IMR-90 (cell line): Measurements from ENCODE around the gene MUC5B. TPM values are rescaled to one million over a fixed set of nuclear protein-coding genes. Genes with fewer than 3 reads are reported as not detected.

ENCODE experiments used
- ATAC-seq: fragments of 200-7000 bp; cut with Tn5 transposase; 2 replicates; pipeline ENCODE4 v1.9.1; 2020; ENCODE audit warnings: low read depth, mild to moderate bottlenecking, moderate library complexity
- BruUV-seq: library from RNA; stranded (reverse); fragments of 400-500 nt; replicated peaks from 2 replicates; lab custom pipeline; 2021; lab: Mats Ljungman, UMichigan
- CTCF ChIA-PET: fragments of 300-600 bp; formaldehyde crosslinking; extraction: SDS; loops from one replicate; lab custom pipeline; 2021; ENCODE audit warnings: antibody characterized with exemption; lab: Yijun Ruan, JAX
- POLR2A ChIA-PET: fragments of 300-600 bp; sonication (Branson Sonifier 250); formaldehyde crosslinking; loops from one replicate; lab custom pipeline; 2022; ENCODE audit warnings: antibody characterized with exemption; ENCODE audit not compliant: unreplicated experiment; lab: Charles Lee
- DNase-seq: peaks from one replicate; pipeline ENCODE4 v3.0.0; 2013
- H2AFZ ChIP-seq: replicated peaks from 2 replicates; pipeline ENCODE3; 2013; ENCODE audit warnings: low read length, mild to moderate bottlenecking; ENCODE audit not compliant: poor library complexity
- H2AK5ac ChIP-seq: 2 replicates; pipeline ENCODE4 v1.6.1; 2013; ENCODE audit warnings: low read depth, low read length, inconsistent platforms
- H2AK9ac ChIP-seq: replicated peaks from 2 replicates; pipeline ENCODE3; 2013; ENCODE audit warnings: mild to moderate bottlenecking, low read depth, low read length, moderate library complexity; ENCODE audit not compliant: poor library complexity
- H2BK120ac ChIP-seq: 2 replicates; pipeline ENCODE4 v1.6.1; 2013; ENCODE audit warnings: low read depth, low read length, inconsistent platforms
- H2BK15ac ChIP-seq: 3 replicates; pipeline ENCODE4 v1.6.1; 2013; ENCODE audit warnings: low read depth, low read length, inconsistent platforms
- H2BK20ac ChIP-seq: 2 replicates; pipeline ENCODE4 v1.6.1; 2013; ENCODE audit warnings: low read depth, mild to moderate bottlenecking, inconsistent platforms, low read length, moderate library complexity
- H2BK5ac ChIP-seq: 2 replicates; pipeline ENCODE4 v1.6.1; 2013; ENCODE audit warnings: mild to moderate bottlenecking, low read depth, low read length, inconsistent platforms; ENCODE audit not compliant: poor library complexity, severe bottlenecking
- H3K14ac ChIP-seq: replicated peaks from 2 replicates; pipeline ENCODE4 v1.6.1; 2013; ENCODE audit warnings: low read depth, low read length, inconsistent platforms
- H3K18ac ChIP-seq: 2 replicates; pipeline ENCODE4 v1.6.1; 2013; ENCODE audit warnings: low read depth, low read length, control low read depth
- H3K23ac ChIP-seq: 2 replicates; pipeline ENCODE4 v1.6.1; 2013; ENCODE audit warnings: low read depth, low read length, inconsistent platforms
- H3K27ac ChIP-seq: 2 replicates; pipeline ENCODE4 v1.5.1; 2013; ENCODE audit warnings: mild to moderate bottlenecking, control low read depth, low read length; ENCODE audit not compliant: insufficient read depth
- H3K27me3 ChIP-seq: 2 replicates; pipeline ENCODE4 v1.6.1; 2013; ENCODE audit warnings: low read length; ENCODE audit not compliant: control insufficient read depth, insufficient read depth
- H3K36me3 ChIP-seq: 2 replicates; pipeline ENCODE4 v1.6.1; 2013; ENCODE audit warnings: low read length, mixed read lengths; ENCODE audit not compliant: control insufficient read depth, insufficient read depth
- H3K4ac ChIP-seq: 2 replicates; pipeline ENCODE4 v1.6.1; 2013; ENCODE audit warnings: low read depth, low read length, inconsistent platforms
- H3K4me1 ChIP-seq: 2 replicates; pipeline ENCODE4 v1.6.1; 2013; ENCODE audit warnings: low read length, mixed read lengths; ENCODE audit not compliant: control insufficient read depth, insufficient read depth
- H3K4me2 ChIP-seq: 2 replicates; pipeline ENCODE4 v1.6.1; 2013; ENCODE audit warnings: low read depth, mild to moderate bottlenecking, control low read depth, low read length, moderate library complexity
- H3K4me3 ChIP-seq: 2 replicates; pipeline ENCODE4 v1.5.1; 2013; ENCODE audit warnings: low read depth, mild to moderate bottlenecking, control low read depth, low read length, moderate library complexity; ENCODE audit not compliant: insufficient read depth
- H3K56ac ChIP-seq: 2 replicates; pipeline ENCODE4 v1.6.1; 2013; ENCODE audit warnings: low read length, inconsistent platforms; ENCODE audit not compliant: insufficient read depth; ENCODE audit errors: extremely low read depth
- H3K79me1 ChIP-seq, 2 experiments: 2 replicates each; pipeline ENCODE4 v1.6.1; 2013; ENCODE audit warnings: low read length in 2 of 2, inconsistent platforms in 1 of 2, low read depth in 1 of 2
- H3K9ac ChIP-seq: 2 replicates; pipeline ENCODE4 v1.6.1; 2013; ENCODE audit warnings: low read depth, low read length, control low read depth
- H3K9me1 ChIP-seq: 2 replicates; pipeline ENCODE4 v1.6.1; 2013; ENCODE audit warnings: low read length, inconsistent platforms; ENCODE audit not compliant: insufficient read depth
- H3K9me3 ChIP-seq: 2 replicates; pipeline ENCODE4 v1.6.1; 2013; ENCODE audit warnings: low read length; ENCODE audit not compliant: control insufficient read depth, insufficient read depth
- H4K20me1 ChIP-seq: 2 replicates; pipeline ENCODE4 v1.6.1; 2013; ENCODE audit warnings: low read length, inconsistent platforms; ENCODE audit not compliant: insufficient read depth
- H4K5ac ChIP-seq: 2 replicates; pipeline ENCODE4 v1.6.1; 2013; ENCODE audit warnings: mild to moderate bottlenecking, low read depth, low read length, control low read depth
- H4K8ac ChIP-seq, 2 experiments: 2 replicates each; pipeline ENCODE4 v1.6.1; 2013; ENCODE audit warnings: low read depth in 2 of 2, low read length in 2 of 2, control low read depth in 1 of 2, inconsistent platforms in 1 of 2
- H4K91ac ChIP-seq: 2 replicates; pipeline ENCODE4 v1.6.1; 2013; ENCODE audit warnings: low read depth, low read length, inconsistent platforms; ENCODE audit not compliant: insufficient read depth
- BHLHE40 ChIP-seq: fragments of 150-350 bp; IDR thresholded peaks from 2 replicates; pipeline ENCODE4 v1.6.1; 2016; ENCODE audit warnings: mild to moderate bottlenecking, low read depth, low read length
- CEBPB ChIP-seq: IDR thresholded peaks from 2 replicates; pipeline ENCODE4 v1.6.1; 2012; ENCODE audit warnings: low read depth, low read length, improper control_type of control experiment
- FOS ChIP-seq: fragments of 150-350 bp; IDR thresholded peaks from 2 replicates; pipeline ENCODE4 v1.6.1; 2016; ENCODE audit warnings: low read depth, low read length
- MXI1 ChIP-seq: IDR thresholded peaks from 2 replicates; pipeline ENCODE4 v1.6.1; 2012; ENCODE audit warnings: low read depth, mild to moderate bottlenecking, low read length, moderate library complexity, borderline replicate concordance
- NFE2L2 ChIP-seq: fragments of 150-350 bp; IDR thresholded peaks from 2 replicates; pipeline ENCODE4 v1.6.1; 2016; ENCODE audit warnings: low read depth, mild to moderate bottlenecking, low read length
- RFX5 ChIP-seq: IDR thresholded peaks from 2 replicates; pipeline ENCODE4 v1.8.0; 2012; ENCODE audit warnings: low read depth, mild to moderate bottlenecking, low read length, moderate library complexity
- WGBS, 2 experiments: methylation state at CpG; one replicate each; pipeline versions ENCODE4 v1.1.5 to v1.1.7; 2013; ENCODE audit warnings: missing lambda C conversion rate in 2 of 2; ENCODE audit not compliant: insufficient read length in 1 of 2; ENCODE audit errors: extremely low coverage in 2 of 2; 5-methylcytosine and 5-hydroxymethylcytosine counted together
- dilution Hi-C: fragments of 300-500 bp; cut with HindIII; formaldehyde crosslinking; loops from one replicate; pipeline ENCODE4 v1.14.3; 2018; ENCODE audit warnings: low sequenced_read_pairs; ENCODE audit not compliant: unreplicated experiment
- in situ Hi-C: fragments of 300-500 bp; cut with MboI; formaldehyde crosslinking; loops from 3 replicates; pipeline ENCODE4 v1.14.3; 2019; ENCODE audit warnings: low sequenced_read_pairs, inconsistent platforms, mixed read lengths
- intact Hi-C: fragments of 100-400 bp; cut with micrococcal nuclease; formaldehyde crosslinking; loops from 2 replicates; pipeline ENCODE4 v1.10.0; 2022
- polyA plus RNA-seq, 3 experiments: library from polyadenylated mRNA; depleted of rRNA; stranded (reverse); fragments of >200 nt; gene quantifications; 2 replicates each; pipeline ENCODE4 v1.2.3, GENCODE V29; 2012; ENCODE audit warnings: low replicate concordance in 1 of 3
- total RNA-seq: library from RNA; depleted of rRNA; stranded (reverse); fragments of >200 nt; gene quantifications from 2 replicates; pipeline ENCODE4 v1.2.3, GENCODE V29; 2012
- TF ChIP-seq, protein P1 (sequence below): conservative IDR thresholded peaks from 2 replicates; pipeline ENCODE4 v1.5.1; 2012; ENCODE audit warnings: mild to moderate bottlenecking, low read depth, low read length, improper control_type of control experiment

MUC5B gene
- total and polyA plus RNA-seq, 2 of the 4 experiments (the other 2 are of a cell fraction) = not detected

DNA sequence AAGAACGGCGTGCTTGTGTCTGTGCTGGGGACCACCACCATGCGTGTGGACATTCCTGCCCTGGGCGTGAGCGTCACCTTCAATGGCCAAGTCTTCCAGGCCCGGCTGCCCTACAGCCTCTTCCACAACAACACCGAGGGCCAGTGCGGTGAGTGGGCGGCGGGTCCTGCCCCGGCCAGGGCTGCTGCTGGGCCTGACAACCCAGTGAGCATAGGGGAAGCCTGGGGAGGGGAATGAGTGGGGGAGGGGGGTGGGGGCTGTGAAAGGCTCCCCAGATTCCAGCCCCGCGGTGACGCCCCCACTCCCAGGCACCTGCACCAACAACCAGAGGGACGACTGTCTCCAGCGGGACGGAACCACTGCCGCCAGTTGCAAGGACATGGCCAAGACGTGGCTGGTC, 31.9 kb downstream of the MUC5B start:
- H3K36me3 ChIP-seq = no peaks in the 10 kb centered on the region
- H3K9ac ChIP-seq = no peak overlapping the region
- no peaks in the 10 kb centered on the region for H3K4me1 ChIP-seq
- no peak overlapping the region for H4K91ac ChIP-seq
- intact Hi-C loops = no loop called here
- ChIA-PET CTCF (no interaction called here), POLR2A (no interaction called here)
- TF ChIP-seq MXI1 = no peak
- no peak for TF ChIP-seq BHLHE40
- no peak for TF ChIP-seq NFE2L2
- no peak for TF ChIP-seq FOS
- TF ChIP-seq RFX5 = no peak
- TF ChIP-seq CEBPB = no peak
- TF ChIP-seq, protein P1, sequence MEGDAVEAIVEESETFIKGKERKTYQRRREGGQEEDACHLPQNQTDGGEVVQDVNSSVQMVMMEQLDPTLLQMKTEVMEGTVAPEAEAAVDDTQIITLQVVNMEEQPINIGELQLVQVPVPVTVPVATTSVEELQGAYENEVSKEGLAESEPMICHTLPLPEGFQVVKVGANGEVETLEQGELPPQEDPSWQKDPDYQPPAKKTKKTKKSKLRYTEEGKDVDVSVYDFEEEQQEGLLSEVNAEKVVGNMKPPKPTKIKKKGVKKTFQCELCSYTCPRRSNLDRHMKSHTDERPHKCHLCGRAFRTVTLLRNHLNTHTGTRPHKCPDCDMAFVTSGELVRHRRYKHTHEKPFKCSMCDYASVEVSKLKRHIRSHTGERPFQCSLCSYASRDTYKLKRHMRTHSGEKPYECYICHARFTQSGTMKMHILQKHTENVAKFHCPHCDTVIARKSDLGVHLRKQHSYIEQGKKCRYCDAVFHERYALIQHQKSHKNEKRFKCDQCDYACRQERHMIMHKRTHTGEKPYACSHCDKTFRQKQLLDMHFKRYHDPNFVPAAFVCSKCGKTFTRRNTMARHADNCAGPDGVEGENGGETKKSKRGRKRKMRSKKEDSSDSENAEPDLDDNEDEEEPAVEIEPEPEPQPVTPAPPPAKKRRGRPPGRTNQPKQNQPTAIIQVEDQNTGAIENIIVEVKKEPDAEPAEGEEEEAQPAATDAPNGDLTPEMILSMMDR = no peak
- H4K20me1 ChIP-seq = no peaks in the 10 kb centered on the region
- H3K4me2 ChIP-seq = no peak overlapping the region
- peaks cover 12% of the 10 kb centered on the region; the same call in 1 of the 2 replicates for H3K9me3 ChIP-seq
- H4K5ac ChIP-seq = no peak overlapping the region
- no peak overlapping the region for H4K8ac ChIP-seq
- no TSS peak for BruUV-seq
- H3K23ac ChIP-seq = no peak overlapping the region
- H2BK15ac ChIP-seq = no peak overlapping the region
- H2AK9ac ChIP-seq = no peak overlapping the region
- ATAC-seq (no peak), DNase-seq (no peak)
- H2BK120ac ChIP-seq = no peak overlapping the region
- no peak overlapping the region for H3K14ac ChIP-seq
- no peak overlapping the region for H3K4ac ChIP-seq
- H2AK5ac ChIP-seq = no peak overlapping the region
- no peak overlapping the region for H2BK5ac ChIP-seq
- no peak overlapping the region for H2BK20ac ChIP-seq
- no peak overlapping the region for H3K56ac ChIP-seq
- dilution Hi-C loops = no loop called here
- H3K18ac ChIP-seq = no peak overlapping the region
- in situ Hi-C loops = no loop called here
- WGBS, 2 experiments = 81% methylated on average over 3 of the region's 19 CpGs; no CpG with 5 or more reads in 1 of the 2 experiments
- H3K9me1 ChIP-seq = no peaks in the 10 kb centered on the region
- H3K79me1 ChIP-seq = no peaks in the 10 kb centered on the region
- H3K4me3 ChIP-seq = no peak overlapping the region
- H3K27ac ChIP-seq = no peak overlapping the region
- H2AFZ ChIP-seq = no peak overlapping the region
- no peaks in the 10 kb centered on the region for H3K27me3 ChIP-seq
